Nephron (organoid): Measurements from ENCODE around the gene SLC39A1.
"Not testable (repeated sequence)": the region's sequence is repeated elsewhere in the genome, so short reads cannot be mapped to it uniquely, and the experiment has no call there.

Experiments
- H3K27ac Mint-ChIP-seq, 3 experiments: 2 replicates each; pipeline ENCODE4 v1.8.0; 2020; ENCODE audit warnings: mixed read lengths in 3 of 3, mild to moderate bottlenecking in 2 of 3, moderate library complexity in 1 of 3
- H3K27me3 Mint-ChIP-seq: 2 replicates; pipeline ENCODE4 v1.8.0; 2021; ENCODE audit warnings: low read depth, mild to moderate bottlenecking, moderate library complexity, mixed read lengths
- H3K36me3 Mint-ChIP-seq: 2 replicates; pipeline ENCODE4 v1.8.0; 2020; ENCODE audit warnings: low read depth, mixed read lengths
- H3K4me1 Mint-ChIP-seq: 2 replicates; pipeline ENCODE4 v1.8.0; 2020; ENCODE audit warnings: mixed read lengths
- H3K4me3 Mint-ChIP-seq, 3 experiments: 2 replicates each; pipeline ENCODE4 v1.8.0; 2020; ENCODE audit warnings: mild to moderate bottlenecking in 3 of 3, mixed read lengths in 3 of 3, moderate library complexity in 2 of 3
- H3K9me3 Mint-ChIP-seq: 2 replicates; pipeline ENCODE4 v1.8.0; 2020; ENCODE audit warnings: mixed read lengths
- TF ChIP-seq, protein P1 (sequence below), 3 experiments: fragments of 200-600 bp; sonication (generic); IDR thresholded peaks; one replicate each; pipeline ENCODE4 v1.5.0; 2021; ENCODE audit warnings: antibody characterized with exemption in 3 of 3; ENCODE audit not compliant: unreplicated experiment in 3 of 3

SLC39A1 gene

DNA sequence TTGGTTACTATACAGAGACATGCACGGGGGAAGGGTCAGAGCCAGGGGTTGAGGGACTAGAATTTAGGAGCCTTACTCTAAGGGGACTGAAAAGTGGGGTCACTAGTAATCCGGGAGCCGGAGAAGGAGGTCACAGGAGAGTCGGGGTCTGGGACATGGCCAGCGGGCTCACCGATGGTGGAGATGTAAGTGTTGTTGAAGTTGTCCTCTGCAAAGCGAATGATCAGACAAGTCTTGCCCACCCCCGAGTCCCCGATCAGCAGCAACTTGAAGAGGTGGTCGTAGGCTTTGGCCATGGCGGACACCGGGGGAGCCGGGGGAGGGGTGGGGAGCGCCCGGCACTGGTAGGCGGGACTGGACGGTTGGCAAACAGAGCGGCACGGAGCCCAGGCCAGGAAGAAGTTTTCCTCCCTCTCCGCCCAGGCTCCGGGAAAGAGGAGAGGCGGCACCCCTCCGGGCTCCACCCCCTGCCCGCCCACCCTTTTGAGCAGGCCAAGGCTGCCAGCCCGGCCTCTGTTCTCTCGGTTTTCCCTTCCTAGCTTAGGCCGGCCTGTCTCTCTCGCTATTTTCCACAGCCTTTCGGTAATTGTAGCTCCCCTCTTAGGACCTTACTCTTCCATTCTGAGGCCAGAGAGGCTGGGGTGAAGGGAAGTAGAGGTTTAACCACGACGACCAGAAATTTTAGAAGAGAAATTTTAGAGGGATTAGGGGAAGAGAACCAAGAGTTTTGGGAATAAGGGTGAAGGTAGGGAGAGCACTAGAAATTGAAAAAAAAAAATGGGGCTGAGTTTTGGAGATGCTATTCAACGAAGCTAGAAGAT, 22.8 kb upstream of the SLC39A1 start, which contains the start of gene RAB13:
Gene RAB13 (minus strand): TSS at position 399 of the 821 bp plus-strand sequence. CDS start 103 bp downstream, at position 296.
- TF ChIP-seq, protein P1, sequence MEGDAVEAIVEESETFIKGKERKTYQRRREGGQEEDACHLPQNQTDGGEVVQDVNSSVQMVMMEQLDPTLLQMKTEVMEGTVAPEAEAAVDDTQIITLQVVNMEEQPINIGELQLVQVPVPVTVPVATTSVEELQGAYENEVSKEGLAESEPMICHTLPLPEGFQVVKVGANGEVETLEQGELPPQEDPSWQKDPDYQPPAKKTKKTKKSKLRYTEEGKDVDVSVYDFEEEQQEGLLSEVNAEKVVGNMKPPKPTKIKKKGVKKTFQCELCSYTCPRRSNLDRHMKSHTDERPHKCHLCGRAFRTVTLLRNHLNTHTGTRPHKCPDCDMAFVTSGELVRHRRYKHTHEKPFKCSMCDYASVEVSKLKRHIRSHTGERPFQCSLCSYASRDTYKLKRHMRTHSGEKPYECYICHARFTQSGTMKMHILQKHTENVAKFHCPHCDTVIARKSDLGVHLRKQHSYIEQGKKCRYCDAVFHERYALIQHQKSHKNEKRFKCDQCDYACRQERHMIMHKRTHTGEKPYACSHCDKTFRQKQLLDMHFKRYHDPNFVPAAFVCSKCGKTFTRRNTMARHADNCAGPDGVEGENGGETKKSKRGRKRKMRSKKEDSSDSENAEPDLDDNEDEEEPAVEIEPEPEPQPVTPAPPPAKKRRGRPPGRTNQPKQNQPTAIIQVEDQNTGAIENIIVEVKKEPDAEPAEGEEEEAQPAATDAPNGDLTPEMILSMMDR (IDR thresholded peaks at IDR 0.05; ENCODE audit: unreplicated experiment in 3 of 3) = no peak
- Mint-ChIP-seq H3K4me1 (peaks cover 27% of the 10 kb centered on the region), H3K4me3 (peak within 1 kb of the TSS; percentile 91 to 97 (median 96))

DNA sequence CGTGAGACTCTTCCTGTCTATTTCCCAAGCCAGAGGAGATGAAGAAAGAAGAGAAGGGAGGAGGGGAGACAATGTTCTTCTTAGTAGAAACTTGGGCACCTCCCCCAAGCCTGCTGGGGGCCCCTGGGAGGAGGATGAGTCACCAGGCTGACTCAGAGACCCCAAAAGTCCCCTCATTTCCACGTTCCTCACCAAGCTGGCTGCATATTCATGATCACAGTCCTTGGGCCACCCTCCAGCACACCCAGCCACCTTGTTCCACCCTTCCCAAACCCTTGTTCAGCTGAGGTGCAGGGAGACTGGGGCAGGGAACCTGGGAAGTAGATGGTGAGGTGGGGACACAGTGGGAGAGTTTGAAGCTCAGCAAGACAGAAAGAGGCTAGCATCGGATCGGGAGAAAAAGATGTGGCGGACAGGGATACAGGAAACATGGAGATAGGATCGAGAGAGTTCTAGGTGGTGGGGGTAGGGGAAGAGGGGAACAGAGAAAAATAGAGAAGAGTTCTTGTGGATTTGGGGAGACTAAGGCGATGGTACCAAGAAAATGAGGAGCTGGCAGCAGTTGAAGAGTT, 22.1 kb upstream of the SLC39A1 start:
- H3K27ac Mint-ChIP-seq = peak overlapping the region; percentile 80 to 96 (median 90)
- no peaks in the 10 kb centered on the region for H3K9me3 Mint-ChIP-seq
- TF ChIP-seq, protein P1 (IDR thresholded peaks at IDR 0.05; ENCODE audit: unreplicated experiment in 3 of 3) = no peak
- peaks cover 25% of the 10 kb centered on the region for H3K36me3 Mint-ChIP-seq
- H3K4me3 Mint-ChIP-seq = peak overlapping the region; percentile 91 to 97 (median 96)
- peaks cover 22% of the 10 kb centered on the region for H3K4me1 Mint-ChIP-seq
- H3K27me3 Mint-ChIP-seq = no peaks in the 10 kb centered on the region

More for the DNA sequence above, 22.8 kb upstream of the SLC39A1 start, which contains the start of gene RAB13:
- Mint-ChIP-seq H3K36me3 (peaks cover 25% of the 10 kb centered on the region), H3K9me3 (no peaks in the 10 kb centered on the region), H3K27me3 (no peaks in the 10 kb centered on the region), H3K27ac (peak within 1 kb of the TSS; percentile 80 to 96 (median 90))

DNA sequence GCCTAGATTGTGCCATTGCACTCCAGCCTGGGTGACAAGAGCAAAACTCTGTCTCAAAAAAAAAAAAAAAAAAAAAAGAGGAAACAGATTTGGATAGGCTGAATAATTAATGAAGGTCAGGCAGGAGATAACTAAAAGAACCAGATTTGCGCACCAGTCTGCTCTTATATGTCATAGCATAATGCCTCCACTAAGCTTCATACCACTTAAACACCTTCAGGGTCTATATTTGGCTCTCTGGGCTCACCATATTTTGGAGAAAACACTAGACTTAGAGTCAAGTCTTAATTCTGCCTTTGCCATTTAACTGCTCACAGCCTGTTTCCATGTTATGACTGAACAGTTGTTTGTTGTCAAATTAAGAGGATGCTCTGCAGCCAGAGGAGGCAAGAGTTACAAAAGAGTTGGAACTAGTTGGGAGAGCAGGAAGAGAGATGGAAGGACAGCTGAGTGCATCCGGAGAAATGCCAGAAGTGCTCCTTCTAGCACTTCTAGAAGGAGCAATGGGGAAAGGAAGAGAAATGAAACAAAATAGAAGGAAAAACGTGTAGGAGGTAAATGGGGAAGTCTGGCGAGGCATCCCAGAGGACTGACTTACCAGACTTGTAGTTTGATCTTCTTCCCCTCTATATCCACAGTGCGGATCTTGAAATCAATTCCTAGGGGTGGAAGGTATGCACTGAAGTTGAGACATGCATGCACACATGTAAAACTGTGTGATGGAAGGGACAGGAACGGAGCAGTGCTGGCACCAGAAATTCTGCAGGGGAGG, 21.0 kb upstream of the SLC39A1 start:
- H3K4me3 Mint-ChIP-seq = peak overlapping the region; percentile 91 to 97 (median 96)
- TF ChIP-seq, protein P1 (IDR thresholded peaks at IDR 0.05; ENCODE audit: unreplicated experiment in 3 of 3) = no peak
- no peaks in the 10 kb centered on the region for H3K9me3 Mint-ChIP-seq
- H3K27me3 Mint-ChIP-seq = no peaks in the 10 kb centered on the region
- peaks cover 27% of the 10 kb centered on the region for H3K36me3 Mint-ChIP-seq
- peaks cover 19% of the 10 kb centered on the region for H3K4me1 Mint-ChIP-seq
- peak overlapping the region; percentile 80 to 91 (median 90) for H3K27ac Mint-ChIP-seq

- peaks cover 34% of the 10 kb centered on the region for H3K4me1 Mint-ChIP-seq
- peak overlapping the region in 1 of 3 experiments; percentile 12 for H3K4me3 Mint-ChIP-seq
- H3K27me3 Mint-ChIP-seq, H3K27ac Mint-ChIP-seq, H3K9me3 Mint-ChIP-seq: not testable (repeated sequence)
- peaks cover 36% of the 10 kb centered on the region for H3K36me3 Mint-ChIP-seq
Observed at GRCh38 chr1:153981735-153982134, 18.4 kb upstream of the SLC39A1 start.

- H3K36me3 Mint-ChIP-seq = peaks cover 56% of the 10 kb centered on the region
- peak overlapping the region; percentile 45 to 99 (median 97) for H3K27ac Mint-ChIP-seq
- H3K4me3 Mint-ChIP-seq = peak overlapping the region; percentile 90 to 100 (median 99)
- H3K4me1 Mint-ChIP-seq = peaks cover 31% of the 10 kb centered on the region
- not testable (repeated sequence) for H3K9me3 Mint-ChIP-seq, H3K27me3 Mint-ChIP-seq
Observed at GRCh38 chr1:153979091-153979490, 15.8 kb upstream of the SLC39A1 start.

- Mint-ChIP-seq H3K27ac (peak overlapping the region; percentile 97 to 99 (median 99)), H3K36me3 (peaks cover 57% of the 10 kb centered on the region), H3K27me3 (no peaks in the 10 kb centered on the region), H3K4me3 (peak overlapping the region; percentile 90 to 100 (median 99)), H3K9me3 (no peaks in the 10 kb centered on the region), H3K4me1 (peaks cover 30% of the 10 kb centered on the region)
- TF ChIP-seq, protein P1 (IDR thresholded peaks at IDR 0.05; ENCODE audit: unreplicated experiment in 3 of 3) = no peak
Observed at GRCh38 chr1:153978274-153978909, 15.1 kb upstream of the SLC39A1 start.
